A549 (cell line): ENCODE data around the gene GPR15LG. TPM values are rescaled to one million over a fixed set of nuclear protein-coding genes. Genes with fewer than 3 reads are reported as not detected.

Experiments used
- ATAC-seq, 2 experiments: fragments of 200-7000 bp in 1 of 2; fragments of >200 bp in 1 of 2; cut with Nextera tagmentation in 1 of 2; cut with Tn5 transposase in 1 of 2; 3 replicates each; pipeline versions ENCODE4 v1.8.0 to v1.9.1; 2018 to 2020; ENCODE audit warnings: mild to moderate bottlenecking in 1 of 2, moderate library complexity in 1 of 2
- CTCF ChIA-PET: fragments of 300-600 bp; sonication (Branson Sonifier 250); formaldehyde crosslinking; extraction: SDS; loops from one replicate; lab custom pipeline; 2021; ENCODE audit warnings: antibody characterized with exemption, inconsistent platforms; lab: Yijun Ruan, JAX
- POLR2A ChIA-PET: fragments of 350-600 bp; formaldehyde crosslinking; extraction: SDS; loops from one replicate; lab custom pipeline; 2021; ENCODE audit warnings: antibody characterized with exemption, inconsistent platforms; lab: Yijun Ruan, JAX
- DNase-seq, 2 experiments: peaks; one replicate each; pipeline versions ENCODE4 v3.0.0 to v3.0.0-alpha.2; 2011 to 2016; ENCODE audit warnings: low read depth in 1 of 2, low spot score in 1 of 2
- FAIRE-seq: peaks from 2 replicates; lab custom pipeline; 2011; peaks lifted over from hg19 to GRCh38; lab: Jason Lieb, UNC
- H3K27ac ChIP-seq, 2 experiments: fragments of >200 bp; sonication (Bioruptor Twin); formaldehyde crosslinking; 3 replicates each; pipeline ENCODE4 v1.5.1; 2016 to 2017
- H3K4me1 ChIP-seq: fragments of >200 bp; sonication (Bioruptor Twin); formaldehyde crosslinking; 3 replicates; pipeline ENCODE4 v1.6.1; 2016
- H3K4me2 ChIP-seq: fragments of >200 bp; sonication (Bioruptor Twin); formaldehyde crosslinking; 3 replicates; pipeline ENCODE4 v1.6.1; 2016
- H3K4me3 ChIP-seq: fragments of >200 bp; sonication (Bioruptor Twin); formaldehyde crosslinking; 3 replicates; pipeline ENCODE4 v1.5.1; 2016
- H3K9me3 ChIP-seq: fragments of >200 bp; sonication (Bioruptor Twin); formaldehyde crosslinking; 3 replicates; pipeline ENCODE4 v1.6.1; 2016
- BHLHE40 ChIP-seq: IDR thresholded peaks from 2 replicates; pipeline ENCODE4 v1.6.1; 2012; ENCODE audit warnings: low read depth, low read length, inconsistent platforms
- CEBPB ChIP-seq, 2 experiments: fragments of >200 bp in 1 of 2; sonication (Bioruptor Twin) in 1 of 2; formaldehyde crosslinking in 1 of 2; IDR thresholded peaks; 2 replicates each; pipeline ENCODE4 v1.6.1; 2012 to 2016
- EHMT2 ChIP-seq: fragments of 200-600 bp; sonication (generic); IDR thresholded peaks from 2 replicates; pipeline ENCODE4 v1.6.1; 2016; ENCODE audit warnings: antibody characterized with exemption, low read depth, mild to moderate bottlenecking, moderate library complexity
- EP300 ChIP-seq, 2 experiments: fragments of >200 bp; sonication (Bioruptor Twin); formaldehyde crosslinking; IDR thresholded peaks; 2 replicates in 1 of 2; 3 replicates in 1 of 2; pipeline ENCODE4 v1.6.1; 2016 to 2017
- ESRRA ChIP-seq: fragments of 150-350 bp; IDR thresholded peaks from 2 replicates; pipeline ENCODE4 v1.6.1; 2014; ENCODE audit warnings: mild to moderate bottlenecking, low read length, borderline replicate concordance
- FOSB ChIP-seq: fragments of 250-450 bp; sonication (Bioruptor Pico); IDR thresholded peaks from 2 replicates; pipeline ENCODE4 v1.5.0; 2020; ENCODE audit warnings: mild to moderate bottlenecking, moderate library complexity
- FOSL2 ChIP-seq, 2 experiments: fragments of 450-650 bp in 1 of 2; fragments of >200 bp in 1 of 2; sonication (Bioruptor Twin) in 1 of 2; formaldehyde crosslinking; IDR thresholded peaks; 2 replicates each; pipeline versions ENCODE4 v1.5.0 to v1.6.1; 2016 to 2020; ENCODE audit warnings: mild to moderate bottlenecking in 1 of 2, moderate library complexity in 1 of 2
- FOXS1 ChIP-seq: fragments of 250-450 bp; sonication (Bioruptor Pico); IDR thresholded peaks from 2 replicates; pipeline ENCODE4 v1.5.0; 2020; ENCODE audit warnings: mild to moderate bottlenecking, moderate library complexity
- HOXA7 ChIP-seq: fragments of 250-450 bp; sonication (Bioruptor Pico); IDR thresholded peaks from 2 replicates; pipeline ENCODE4 v1.5.0; 2020; ENCODE audit warnings: mild to moderate bottlenecking, moderate library complexity
- HOXB5 ChIP-seq: fragments of 250-450 bp; sonication (Bioruptor Pico); IDR thresholded peaks from 2 replicates; pipeline ENCODE4 v1.5.0; 2020; ENCODE audit warnings: mild to moderate bottlenecking, moderate library complexity
- JUN ChIP-seq, 2 experiments: fragments of >200 bp; sonication (Bioruptor Twin); formaldehyde crosslinking; IDR thresholded peaks; 2 replicates in 1 of 2; 3 replicates in 1 of 2; pipeline ENCODE4 v1.6.1; 2016 to 2017
- KDM1A ChIP-seq: fragments of 200-600 bp; sonication (generic); IDR thresholded peaks from 2 replicates; pipeline ENCODE4 v1.6.1; 2016; ENCODE audit warnings: low read depth, mild to moderate bottlenecking
- MAFK ChIP-seq: fragments of 450-650 bp; IDR thresholded peaks from 2 replicates; pipeline ENCODE4 v1.6.1; 2014; ENCODE audit not compliant: partially characterized antibody
- MAZ ChIP-seq: fragments of 150-350 bp; IDR thresholded peaks from 2 replicates; pipeline ENCODE4 v1.6.1; 2014; ENCODE audit warnings: antibody characterized with exemption, low read depth, low read length, borderline replicate concordance
- MYC ChIP-seq: IDR thresholded peaks from 2 replicates; pipeline ENCODE4 v1.6.1; 2012; ENCODE audit warnings: mild to moderate bottlenecking, inconsistent platforms, low read length, improper control_type of control experiment, borderline replicate concordance
- NFE2L2 ChIP-seq: fragments of 150-350 bp; conservative IDR thresholded peaks from 2 replicates; pipeline ENCODE4 v1.6.1; 2014; ENCODE audit warnings: low read length
- NPAS2 ChIP-seq: fragments of 250-450 bp; sonication (Bioruptor Pico); IDR thresholded peaks from 2 replicates; pipeline ENCODE4 v1.8.0; 2022; ENCODE audit warnings: mild to moderate bottlenecking, moderate library complexity, borderline replicate concordance
- NR3C1 ChIP-seq: fragments of >200 bp; sonication (Bioruptor Twin); formaldehyde crosslinking; IDR thresholded peaks from 3 replicates; pipeline ENCODE4 v1.6.1; 2017
- PHF8 ChIP-seq: fragments of 200-600 bp; sonication (generic); IDR thresholded peaks from 2 replicates; pipeline ENCODE4 v1.6.1; 2016; ENCODE audit warnings: low read depth, mild to moderate bottlenecking, antibody characterized with exemption, moderate library complexity, borderline replicate concordance
- RFX5 ChIP-seq: fragments of 450-650 bp; IDR thresholded peaks from 2 replicates; pipeline ENCODE4 v1.7.1; 2014; ENCODE audit warnings: antibody characterized with exemption, mild to moderate bottlenecking, moderate library complexity
- TFCP2L1 ChIP-seq: fragments of 250-450 bp; sonication (Bioruptor Pico); IDR thresholded peaks from 2 replicates; pipeline ENCODE4 v1.5.0; 2021; ENCODE audit warnings: mild to moderate bottlenecking
- ZSCAN20 ChIP-seq: fragments of 250-450 bp; sonication (Bioruptor Pico); IDR thresholded peaks from 2 replicates; pipeline ENCODE4 v1.8.0; 2022; ENCODE audit warnings: mild to moderate bottlenecking, moderate library complexity
- WGBS: methylation state at CpG from one replicate; pipeline ENCODE4 v1.1.6; 2017; ENCODE audit errors: missing lambda C conversion rate; 5-methylcytosine and 5-hydroxymethylcytosine counted together
- polyA plus RNA-seq, 4 experiments: library from polyadenylated mRNA; depleted of rRNA in 3 of 4; stranded (reverse); fragments of >200 nt; fragmentation: RNase III in 1 of 4; extraction: RNeasy Plus Mini Kit Qiagen cat#74134 plus additional on column Dnase treatment in 1 of 4; gene quantifications; 2 replicates in 3 of 4; 3 replicates in 1 of 4; pipeline ENCODE4 v1.2.3, GENCODE V29; 2011 to 2017
- TF ChIP-seq, protein P1 (sequence below): IDR thresholded peaks from 2 replicates; pipeline ENCODE4 v1.6.1; 2012; ENCODE audit warnings: low read depth, borderline replicate concordance
- TF ChIP-seq, protein P2 (sequence below): fragments of 250-450 bp; sonication (Bioruptor Pico); IDR thresholded peaks from 2 replicates; pipeline ENCODE4 v1.5.0; 2020; ENCODE audit warnings: low read depth, mild to moderate bottlenecking, moderate library complexity
- TF ChIP-seq, protein P3 (sequence below): fragments of 250-450 bp; sonication (Bioruptor Pico); IDR thresholded peaks from 2 replicates; pipeline ENCODE4 v1.5.0; 2021; ENCODE audit warnings: mild to moderate bottlenecking, moderate library complexity, borderline replicate concordance

The GPR15LG gene
- polyA plus RNA-seq, 2 of the 4 experiments (the other 2 are of a cell fraction), result not detected

DNA sequence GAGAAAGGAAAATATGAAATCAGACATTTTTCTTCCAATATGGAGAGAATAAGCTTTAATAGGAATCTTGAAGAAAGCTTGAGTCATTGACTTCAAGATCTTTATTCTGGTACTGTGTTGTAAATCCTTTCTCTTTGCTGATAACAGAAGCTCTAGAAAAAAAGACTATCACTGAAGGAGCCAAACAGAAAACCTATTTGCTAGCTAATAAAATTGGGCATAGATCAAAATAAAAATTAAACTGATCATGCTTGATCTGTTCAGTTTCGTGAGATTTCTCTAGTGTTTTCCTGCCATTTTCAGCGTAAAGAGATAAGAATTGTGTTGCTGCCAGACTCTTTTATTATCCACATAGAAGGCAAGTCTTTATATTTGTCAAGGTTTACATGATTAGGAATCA is 35.8 kb upstream of the GPR15LG start:
- ChIA-PET POLR2A (interaction anchor here (1.6 to 1.7 kb wide), 2 partner anchors 10 to 11 kb away, joined by 4 to 13 read pairs; no protein-coding TSS in a partner anchor), CTCF (interaction anchor here (2.9 kb wide), 1 partner anchor 11 kb away, joined by 10 read pairs; no protein-coding TSS in a partner anchor)
- Histone ChIP-seq H3K27ac (no peak overlapping the region), H3K4me3 (no peak overlapping the region), H3K4me2 (no peak overlapping the region), H3K4me1 (peaks cover 20% of the 10 kb centered on the region)
- WGBS, result 80% methylated on average over 2 of the region's 2 CpGs
- no peak for ATAC-seq
- no peak for DNase-seq
- FAIRE-seq, result no peak
- TF ChIP-seq, protein P1, sequence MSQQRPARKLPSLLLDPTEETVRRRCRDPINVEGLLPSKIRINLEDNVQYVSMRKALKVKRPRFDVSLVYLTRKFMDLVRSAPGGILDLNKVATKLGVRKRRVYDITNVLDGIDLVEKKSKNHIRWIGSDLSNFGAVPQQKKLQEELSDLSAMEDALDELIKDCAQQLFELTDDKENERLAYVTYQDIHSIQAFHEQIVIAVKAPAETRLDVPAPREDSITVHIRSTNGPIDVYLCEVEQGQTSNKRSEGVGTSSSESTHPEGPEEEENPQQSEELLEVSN, result no peak
- no peak for TF ChIP-seq MAZ
- TF ChIP-seq ESRRA, result no peak
- TF ChIP-seq BHLHE40, result no peak
- no peak for TF ChIP-seq CEBPB (IDR thresholded peaks at IDR 0.05)
- TF ChIP-seq NFE2L2, result no peak
- TF ChIP-seq FOXS1 (CRISPR knock-in tag), result no peak
- TF ChIP-seq, protein P2, sequence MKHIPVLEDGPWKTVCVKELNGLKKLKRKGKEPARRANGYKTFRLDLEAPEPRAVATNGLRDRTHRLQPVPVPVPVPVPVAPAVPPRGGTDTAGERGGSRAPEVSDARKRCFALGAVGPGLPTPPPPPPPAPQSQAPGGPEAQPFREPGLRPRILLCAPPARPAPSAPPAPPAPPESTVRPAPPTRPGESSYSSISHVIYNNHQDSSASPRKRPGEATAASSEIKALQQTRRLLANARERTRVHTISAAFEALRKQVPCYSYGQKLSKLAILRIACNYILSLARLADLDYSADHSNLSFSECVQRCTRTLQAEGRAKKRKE (CRISPR knock-in tag), result no peak
- TF ChIP-seq, all 56 proteins: peak for 0
- H3K9me3 ChIP-seq, result no peaks in the 10 kb centered on the region

DNA sequence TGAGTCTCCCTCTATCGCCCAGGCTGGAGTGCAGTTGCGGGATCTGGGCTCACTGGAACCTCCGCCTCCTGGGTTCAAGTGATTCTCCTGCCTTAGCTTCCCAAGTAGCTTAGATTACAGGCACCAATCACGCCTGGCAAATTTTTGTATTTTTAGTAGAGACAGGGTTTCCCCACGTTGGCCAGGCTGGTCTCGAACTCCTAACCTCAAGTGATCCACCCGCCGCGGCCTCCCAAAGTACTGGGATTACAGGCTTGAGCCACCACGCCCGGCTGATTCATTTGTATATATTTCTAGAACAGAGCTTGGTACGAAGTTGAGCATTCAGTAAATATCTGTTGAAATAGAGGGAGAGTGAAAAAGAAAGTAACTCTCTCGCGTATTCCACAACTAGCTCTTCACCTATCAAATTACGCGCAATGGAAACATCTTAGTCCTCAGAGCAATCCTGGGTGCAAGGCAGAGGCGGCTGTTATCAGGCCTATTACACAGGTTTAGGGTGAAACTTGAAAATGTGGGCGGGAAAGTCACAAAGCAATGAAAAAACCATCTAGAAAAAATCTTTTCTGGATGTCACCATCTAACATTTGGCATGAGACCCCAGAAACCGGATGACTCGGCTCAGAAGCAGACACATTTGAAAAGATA is 35.0 kb upstream of the GPR15LG start:
- Histone ChIP-seq H3K27ac (peak overlapping the region; percentile 86 to 88), H3K4me3 (peak overlapping the region; percentile 56), H3K4me1 (peaks cover 20% of the 10 kb centered on the region), H3K4me2 (peak overlapping the region; percentile 89)
- DNase-seq (peak; percentile 39 to 58), ATAC-seq (peak; percentile 44)
- ChIA-PET POLR2A (interaction anchor here (0.8 to 1.7 kb wide), 3 partner anchors 9 to 13 kb away, joined by 3 to 13 read pairs (median 4); no protein-coding TSS in a partner anchor), CTCF (interaction anchor here (0.6 to 2.9 kb wide), 5 partner anchors 9 to 1453 kb away, joined by 3 to 10 read pairs (median 3); no protein-coding TSS in a partner anchor)
- peak; percentile 23; the same call in 1 of the 2 replicates for TF ChIP-seq PHF8
- no peak for TF ChIP-seq HOXB5 (CRISPR knock-in tag)
- 0 out of 2 replicates have a peak, but pooled peaks have one; percentile 58 for TF ChIP-seq EHMT2
- TF ChIP-seq TFCP2L1 (CRISPR knock-in tag), result no peak
- TF ChIP-seq, protein P2 (CRISPR knock-in tag), result no peak
- TF ChIP-seq ZSCAN20 (CRISPR knock-in tag), result no peak
- no peak for TF ChIP-seq HOXA7 (CRISPR knock-in tag)
- TF ChIP-seq, all 56 proteins: peak for 2
- WGBS, result 28% methylated on average over 20 of the region's 20 CpGs
- no peak for FAIRE-seq
- no peaks in the 10 kb centered on the region for H3K9me3 ChIP-seq

DNA sequence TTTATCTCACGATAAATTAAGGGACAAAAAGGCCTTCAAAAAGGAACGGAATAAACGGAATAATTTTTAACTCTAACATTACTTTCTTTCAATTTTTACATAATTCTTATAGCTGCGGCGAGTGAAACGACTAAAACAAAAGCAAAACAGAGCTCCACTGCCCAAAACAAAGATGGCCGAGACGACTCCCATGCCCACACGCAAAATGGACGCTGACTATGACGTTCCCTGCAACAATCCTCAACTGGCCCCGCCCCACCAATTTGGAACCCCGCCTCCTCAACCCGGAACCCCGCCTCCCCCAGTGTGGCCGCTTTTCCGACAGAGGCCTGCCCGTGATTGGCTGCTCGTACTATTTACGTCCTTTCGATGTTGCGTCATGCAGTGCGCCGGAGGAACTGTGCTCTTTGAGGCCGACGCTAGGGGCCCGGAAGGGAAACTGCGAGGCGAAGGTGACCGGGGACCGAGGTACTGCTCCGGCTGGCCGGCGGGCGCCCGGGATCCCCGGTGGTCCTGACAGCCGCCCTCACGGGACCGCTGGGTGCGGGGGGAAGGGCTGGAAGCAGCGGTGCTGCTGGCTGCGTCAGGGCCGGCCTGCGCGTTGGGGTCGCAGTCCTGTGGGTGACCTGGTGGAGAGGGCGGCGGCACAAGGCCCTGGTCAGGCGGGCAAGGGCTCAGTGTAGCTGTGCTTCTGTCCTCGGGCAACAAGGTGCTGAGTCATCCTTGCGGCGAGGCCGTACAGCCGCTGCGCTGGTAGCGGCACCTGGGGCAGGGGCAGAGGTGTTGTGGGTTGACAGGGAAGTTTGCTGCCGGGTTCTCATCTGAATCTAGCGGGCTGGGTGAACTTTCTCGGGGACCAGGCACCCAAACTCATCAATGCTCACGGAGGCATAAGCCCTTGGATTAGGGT is 34.2 kb upstream of the GPR15LG start, which contains the start of gene GHITM:
TSS of gene GHITM (plus strand) at position 384 of the 910 bp plus-strand sequence. CDS start 1,992 bp downstream, outside the sequence.
- H3K4me1 ChIP-seq, result peaks cover 20% of the 10 kb centered on the region
- peak within 1 kb of the TSS; percentile 91 for H3K4me3 ChIP-seq
- ChIA-PET POLR2A (interaction anchor here (0.8 to 1.7 kb wide), 3 partner anchors 8 to 13 kb away, joined by 3 to 13 read pairs (median 4); no protein-coding TSS in a partner anchor), CTCF (interaction anchor here (0.9 to 2.9 kb wide), 4 partner anchors 9 to 14 kb away, joined by 3 to 10 read pairs (median 3); no protein-coding TSS in a partner anchor)
- H3K4me2 ChIP-seq, result peak within 1 kb of the TSS; percentile 92
- FAIRE-seq (no peak), ATAC-seq (peak; percentile 96 to 98), DNase-seq (peak; percentile 76 to 99)
- no peaks in the 10 kb centered on the region for H3K9me3 ChIP-seq
- peak within 1 kb of the TSS; percentile 92 to 97 for H3K27ac ChIP-seq
- WGBS, result under 1% methylated on average over 36 of the region's 61 CpGs
- TF ChIP-seq KDM1A, result no peak
- 0 out of 2 replicates have a peak, but pooled peaks have one; percentile 18 for TF ChIP-seq TFCP2L1 (CRISPR knock-in tag)
- TF ChIP-seq NPAS2 (CRISPR knock-in tag), result no peak
- TF ChIP-seq EP300 (IDR thresholded peaks at IDR 0.05), result no peak
- no peak for TF ChIP-seq FOSB
- TF ChIP-seq ZSCAN20 (CRISPR knock-in tag), result no peak
- TF ChIP-seq MAFK, result peak; percentile 95
- peak; percentile 50 to 87; a peak in 3 of 4 replicates for TF ChIP-seq CEBPB (IDR thresholded peaks at IDR 0.05)
- 0 out of 2 replicates have a peak, but pooled peaks have one; percentile 61 for TF ChIP-seq RFX5
- peak; percentile 29; the same call in 1 of the 2 replicates for TF ChIP-seq MYC
- TF ChIP-seq FOSL2 (IDR thresholded peaks at IDR 0.05), result no peak
- TF ChIP-seq FOSL2 (CRISPR knock-in tag; IDR thresholded peaks at IDR 0.05), result peak; percentile 62; the same call in 1 of the 2 replicates
- no peak for TF ChIP-seq NR3C1
- TF ChIP-seq JUN (IDR thresholded peaks at IDR 0.05), result peak; percentile 64 to 80; a peak in 4 of 5 replicates
- TF ChIP-seq, protein P3, sequence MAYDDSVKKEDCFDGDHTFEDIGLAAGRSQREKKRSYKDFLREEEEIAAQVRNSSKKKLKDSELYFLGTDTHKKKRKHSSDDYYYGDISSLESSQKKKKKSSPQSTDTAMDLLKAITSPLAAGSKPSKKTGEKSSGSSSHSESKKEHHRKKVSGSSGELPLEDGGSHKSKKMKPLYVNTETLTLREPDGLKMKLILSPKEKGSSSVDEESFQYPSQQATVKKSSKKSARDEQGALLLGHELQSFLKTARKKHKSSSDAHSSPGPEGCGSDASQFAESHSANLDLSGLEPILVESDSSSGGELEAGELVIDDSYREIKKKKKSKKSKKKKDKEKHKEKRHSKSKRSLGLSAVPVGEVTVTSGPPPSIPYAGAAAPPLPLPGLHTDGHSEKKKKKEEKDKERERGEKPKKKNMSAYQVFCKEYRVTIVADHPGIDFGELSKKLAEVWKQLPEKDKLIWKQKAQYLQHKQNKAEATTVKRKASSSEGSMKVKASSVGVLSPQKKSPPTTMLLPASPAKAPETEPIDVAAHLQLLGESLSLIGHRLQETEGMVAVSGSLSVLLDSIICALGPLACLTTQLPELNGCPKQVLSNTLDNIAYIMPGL (CRISPR knock-in tag), result peak; percentile 29; the same call in 1 of the 2 replicates
- TF ChIP-seq FOXS1 (CRISPR knock-in tag), result no peak
